Osteoblast (primary cell): ENCODE results near the gene TCF12. TPM values are rescaled to one million over a fixed set of nuclear protein-coding genes. Genes with fewer than 3 reads are reported as not detected.

ENCODE experiments used
- DNase-seq: peaks from one replicate; pipeline ENCODE4 v3.0.0; 2011; ENCODE audit warnings: low spot score, mixed read lengths; ENCODE audit not compliant: insufficient read length; ENCODE audit errors: missing footprints
- H2AFZ ChIP-seq: 2 replicates; pipeline ENCODE4 v1.6.0; 2011; ENCODE audit warnings: mild to moderate bottlenecking, low read length
- H3K27ac ChIP-seq: 2 replicates; pipeline ENCODE4 v1.5.1; 2011; ENCODE audit warnings: mild to moderate bottlenecking, low read depth, low read length, moderate library complexity
- H3K27me3 ChIP-seq: 2 replicates; pipeline ENCODE4 v1.6.0; 2012; ENCODE audit warnings: mild to moderate bottlenecking, control low read depth, inconsistent platforms, low read length, moderate library complexity; ENCODE audit not compliant: insufficient read depth
- H3K36me3 ChIP-seq: 2 replicates; pipeline ENCODE4 v1.5.1; 2011; ENCODE audit warnings: mild to moderate bottlenecking, low read length, control low read depth, moderate library complexity; ENCODE audit not compliant: insufficient read depth
- H3K4me1 ChIP-seq: 2 replicates; pipeline ENCODE4 v1.5.1; 2011; ENCODE audit warnings: mild to moderate bottlenecking, low read length, control low read depth, moderate library complexity; ENCODE audit not compliant: insufficient read depth
- H3K4me2 ChIP-seq: 2 replicates; pipeline ENCODE4 v1.6.0; 2011; ENCODE audit warnings: mild to moderate bottlenecking, low read length; ENCODE audit not compliant: insufficient read depth
- H3K4me3 ChIP-seq: fragments of 200-600 bp; sonication (generic); 3 replicates; pipeline ENCODE4 v1.5.1; 2012; ENCODE audit warnings: mild to moderate bottlenecking, low read length, inconsistent platforms; ENCODE audit not compliant: insufficient read depth
- H3K79me2 ChIP-seq: 2 replicates; pipeline ENCODE4 v1.6.0; 2012; ENCODE audit warnings: mild to moderate bottlenecking, low read length, control low read depth, inconsistent platforms; ENCODE audit not compliant: insufficient read depth
- H3K9me3 ChIP-seq: 2 replicates; pipeline ENCODE4 v1.5.1; 2011; ENCODE audit warnings: low read depth, low read length, control low read depth
- H4K20me1 ChIP-seq: 2 replicates; pipeline ENCODE4 v1.6.0; 2012; ENCODE audit warnings: mild to moderate bottlenecking, low read length, control low read depth; ENCODE audit not compliant: insufficient read depth
- CTCF ChIP-seq: IDR thresholded peaks from 2 replicates; pipeline ENCODE4 v1.5.1; 2011; ENCODE audit warnings: mild to moderate bottlenecking, low read depth, low read length, moderate library complexity; ENCODE audit errors: extremely low read depth
- total RNA-seq: library from RNA; depleted of rRNA; stranded (reverse); fragments of >200 nt; gene quantifications from 2 replicates; pipeline ENCODE4 v1.2.3, GENCODE V29; 2012

The TCF12 gene
- total RNA-seq, 1 donor = 86.5 TPM

GRCh38 chr15:57329582-57330367, 411.3 kb downstream of the TCF12 start:
- no peak overlapping the region for H3K4me3 ChIP-seq
- no peaks in the 10 kb centered on the region for H3K79me2 ChIP-seq
- H3K27ac ChIP-seq = peak overlapping the region; percentile 47
- H3K36me3 ChIP-seq = no peaks in the 10 kb centered on the region
- no peaks in the 10 kb centered on the region for H3K27me3 ChIP-seq
- H3K4me1 ChIP-seq = peaks cover 20% of the 10 kb centered on the region
- no peak overlapping the region for H3K4me2 ChIP-seq
- no peak for DNase-seq
- H4K20me1 ChIP-seq = no peaks in the 10 kb centered on the region
- no peaks in the 10 kb centered on the region for H3K9me3 ChIP-seq
- no peak overlapping the region for H2AFZ ChIP-seq
- no peak for TF ChIP-seq CTCF

GRCh38 chr15:57330619-57331340, 412.3 kb downstream of the TCF12 start:
- Histone ChIP-seq H3K36me3 (no peaks in the 10 kb centered on the region), H3K9me3 (no peaks in the 10 kb centered on the region), H3K4me1 (peaks cover 20% of the 10 kb centered on the region), H3K4me3 (no peak overlapping the region), H3K27ac (peak overlapping the region; percentile 47), H3K27me3 (no peaks in the 10 kb centered on the region), H3K79me2 (no peaks in the 10 kb centered on the region), H2AFZ (no peak overlapping the region), H4K20me1 (no peaks in the 10 kb centered on the region), H3K4me2 (no peak overlapping the region)
- TF ChIP-seq CTCF = no peak
- no peak for DNase-seq

- Histone ChIP-seq H3K79me2 (no peaks in the 10 kb centered on the region), H2AFZ (no peak overlapping the region), H3K36me3 (no peaks in the 10 kb centered on the region), H3K4me1 (peaks cover 15% of the 10 kb centered on the region), H3K4me2 (no peak overlapping the region), H4K20me1 (no peaks in the 10 kb centered on the region), H3K9me3 (no peaks in the 10 kb centered on the region), H3K4me3 (no peak overlapping the region), H3K27ac (no peak overlapping the region), H3K27me3 (no peaks in the 10 kb centered on the region)
- no peak for DNase-seq
- TF ChIP-seq CTCF = no peak
Observed at GRCh38 chr15:57332326-57332725, 413.9 kb downstream of the TCF12 start.

GRCh38 chr15:57333487-57333886, 415.0 kb downstream of the TCF12 start:
- Histone ChIP-seq H4K20me1 (no peaks in the 10 kb centered on the region), H3K4me3 (no peak overlapping the region), H3K79me2 (no peaks in the 10 kb centered on the region), H2AFZ (no peak overlapping the region), H3K27ac (no peak overlapping the region), H3K36me3 (no peaks in the 10 kb centered on the region), H3K4me2 (no peak overlapping the region), H3K27me3 (no peaks in the 10 kb centered on the region), H3K9me3 (no peaks in the 10 kb centered on the region), H3K4me1 (peaks cover 4% of the 10 kb centered on the region)
- DNase-seq = no peak
- TF ChIP-seq CTCF = no peak
